ENCODE data around the gene ZNF385D.

Gene ZNF385D

DNA sequence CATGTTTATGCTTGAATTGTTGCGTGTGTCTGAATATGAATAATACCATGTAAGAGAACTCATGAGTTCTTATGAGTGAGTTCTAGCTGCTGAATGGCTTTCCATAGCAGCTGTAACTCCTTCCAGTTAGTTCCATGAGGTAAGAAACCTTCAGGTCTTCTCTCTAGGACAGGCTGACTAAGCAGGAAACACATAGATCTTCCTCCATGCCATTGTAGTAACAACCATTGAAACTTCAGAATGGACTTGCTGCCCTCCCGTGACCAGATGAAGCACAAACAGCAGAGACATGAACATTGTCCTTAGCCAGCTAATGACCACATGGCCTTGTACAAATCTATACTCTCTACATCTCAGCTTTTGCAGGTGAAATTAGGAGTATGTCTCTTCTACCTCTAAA is 200.0 kb downstream of the ZNF385D start:
- ChIA-PET CTCF (no interaction called here), POLR2A (no interaction called here)
- Histone ChIP-seq H3K4me1 (ENCODE audit: control extremely low read depth in 1 of 4, control insufficient read depth in 4 of 4, insufficient read depth in 4 of 4, low read length in 3 of 4) (no peaks in the 10 kb centered on the region), H3K27me3 (replicated peaks in 2 of 5; ENCODE audit: control insufficient read depth in 4 of 5, insufficient read depth in 5 of 5, low read length in 4 of 5) (no peaks in the 10 kb centered on the region), H3K4me3 (ENCODE audit: control insufficient read depth in 1 of 7, extremely low read depth in 1 of 7, insufficient read depth in 4 of 7, low read depth in 2 of 7, low read length in 6 of 7) (no peak overlapping the region), H3K9me3 (ENCODE audit: control extremely low read depth in 1 of 5, control insufficient read depth in 4 of 5, insufficient read depth in 2 of 5, low read depth in 1 of 5, low read length in 4 of 5) (peaks cover 0 to 1% (median 0%) of the 10 kb centered on the region in 5 experiments), H3K27ac (ENCODE audit: insufficient read depth in 1 of 2, low read depth in 1 of 2, low read length in 2 of 2, poor library complexity in 1 of 2, severe bottlenecking in 2 of 2) (no peak overlapping the region), H3K36me3 (ENCODE audit: control insufficient read depth in 4 of 4, insufficient read depth in 4 of 4, low read length in 3 of 4) (no peaks in the 10 kb centered on the region)
- 100% methylated on average over 2 of the region's 2 CpGs for WGBS (ENCODE audit: insufficient coverage)
- DNase-seq, result no peak

DNA sequence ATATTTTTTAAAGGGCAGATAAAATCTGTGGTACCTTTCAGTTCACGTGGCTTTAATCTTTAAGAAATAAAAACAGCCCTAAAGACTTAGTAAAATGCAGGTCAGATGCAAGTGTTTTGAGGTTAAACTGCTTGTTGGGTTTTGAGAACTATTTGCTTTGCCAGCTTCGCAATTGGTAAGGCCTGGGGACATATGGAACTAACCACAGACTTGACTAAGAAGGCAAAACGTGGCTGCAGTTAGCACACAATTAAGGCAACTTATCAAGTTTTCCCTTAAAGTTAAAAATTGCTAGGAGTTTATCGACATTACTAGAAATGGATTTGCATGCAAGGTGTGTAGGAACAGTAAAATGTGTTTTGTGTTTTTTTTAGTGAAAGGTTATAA is 206.9 kb downstream of the ZNF385D start:
- Histone ChIP-seq H3K4me3 (ENCODE audit: control insufficient read depth in 1 of 7, extremely low read depth in 1 of 7, insufficient read depth in 4 of 7, low read depth in 2 of 7, low read length in 6 of 7) (no peak overlapping the region), H3K9me3 (ENCODE audit: control extremely low read depth in 1 of 5, control insufficient read depth in 4 of 5, insufficient read depth in 2 of 5, low read depth in 1 of 5, low read length in 4 of 5) (peaks cover 0 to 1% (median 0%) of the 10 kb centered on the region in 5 experiments), H3K27me3 (replicated peaks in 2 of 5; ENCODE audit: control insufficient read depth in 4 of 5, insufficient read depth in 5 of 5, low read length in 4 of 5) (no peaks in the 10 kb centered on the region), H3K4me1 (ENCODE audit: control extremely low read depth in 1 of 4, control insufficient read depth in 4 of 4, insufficient read depth in 4 of 4, low read length in 3 of 4) (no peaks in the 10 kb centered on the region), H3K36me3 (ENCODE audit: control insufficient read depth in 4 of 4, insufficient read depth in 4 of 4, low read length in 3 of 4) (no peaks in the 10 kb centered on the region), H3K27ac (ENCODE audit: insufficient read depth in 1 of 2, low read depth in 1 of 2, low read length in 2 of 2, poor library complexity in 1 of 2, severe bottlenecking in 2 of 2) (no peak overlapping the region)
- ChIA-PET POLR2A (no interaction called here), CTCF (no interaction called here)
- 100% methylated on average over 3 of the region's 4 CpGs for WGBS (ENCODE audit: insufficient coverage)
- DNase-seq, result no peak

- no peak for DNase-seq
- Histone ChIP-seq H3K27ac (ENCODE audit: insufficient read depth in 1 of 2, low read depth in 1 of 2, low read length in 2 of 2, poor library complexity in 1 of 2, severe bottlenecking in 2 of 2) (no peak overlapping the region), H3K27me3 (replicated peaks in 2 of 5; ENCODE audit: control insufficient read depth in 4 of 5, insufficient read depth in 5 of 5, low read length in 4 of 5) (no peaks in the 10 kb centered on the region), H3K4me3 (ENCODE audit: control insufficient read depth in 1 of 7, extremely low read depth in 1 of 7, insufficient read depth in 4 of 7, low read depth in 2 of 7, low read length in 6 of 7) (no peak overlapping the region), H3K36me3 (ENCODE audit: control insufficient read depth in 4 of 4, insufficient read depth in 4 of 4, low read length in 3 of 4) (no peaks in the 10 kb centered on the region), H3K9me3 (ENCODE audit: control extremely low read depth in 1 of 5, control insufficient read depth in 4 of 5, insufficient read depth in 2 of 5, low read depth in 1 of 5, low read length in 4 of 5) (no peaks in the 10 kb centered on the region), H3K4me1 (ENCODE audit: control extremely low read depth in 1 of 4, control insufficient read depth in 4 of 4, insufficient read depth in 4 of 4, low read length in 3 of 4) (no peaks in the 10 kb centered on the region)
- 92% methylated on average over 13 of the region's 15 CpGs for WGBS (ENCODE audit: insufficient coverage)
- CTCF ChIA-PET, result no interaction called here
- POLR2A ChIA-PET, result no interaction called here
Observed at GRCh38 chr3:21543380-21544075, 207.5 kb downstream of the ZNF385D start.

- CTCF ChIA-PET, result no interaction called here
- no peak overlapping the region for H3K27ac ChIP-seq (ENCODE audit: insufficient read depth in 1 of 2, low read depth in 1 of 2, low read length in 2 of 2, poor library complexity in 1 of 2, severe bottlenecking in 2 of 2)
- H3K27me3 ChIP-seq (replicated peaks in 2 of 5; ENCODE audit: control insufficient read depth in 4 of 5, insufficient read depth in 5 of 5, low read length in 4 of 5), result no peaks in the 10 kb centered on the region
- H3K36me3 ChIP-seq (ENCODE audit: control insufficient read depth in 4 of 4, insufficient read depth in 4 of 4, low read length in 3 of 4), result no peaks in the 10 kb centered on the region
- DNase-seq, result no peak
- H3K9me3 ChIP-seq (ENCODE audit: control extremely low read depth in 1 of 5, control insufficient read depth in 4 of 5, insufficient read depth in 2 of 5, low read depth in 1 of 5, low read length in 4 of 5), result no peaks in the 10 kb centered on the region
- H3K4me3 ChIP-seq (ENCODE audit: control insufficient read depth in 1 of 7, extremely low read depth in 1 of 7, insufficient read depth in 4 of 7, low read depth in 2 of 7, low read length in 6 of 7), result no peak overlapping the region
- no peaks in the 10 kb centered on the region for H3K4me1 ChIP-seq (ENCODE audit: control extremely low read depth in 1 of 4, control insufficient read depth in 4 of 4, insufficient read depth in 4 of 4, low read length in 3 of 4)
- 90% methylated on average over 16 of the region's 29 CpGs for WGBS (ENCODE audit: insufficient coverage)
- POLR2A ChIA-PET, result no interaction called here
Observed at GRCh38 chr3:21542656-21543379, 208.2 kb downstream of the ZNF385D start.

- Histone ChIP-seq H3K4me3 (ENCODE audit: control insufficient read depth in 1 of 7, extremely low read depth in 1 of 7, insufficient read depth in 4 of 7, low read depth in 2 of 7, low read length in 6 of 7) (no peak overlapping the region), H3K4me1 (ENCODE audit: control extremely low read depth in 1 of 4, control insufficient read depth in 4 of 4, insufficient read depth in 4 of 4, low read length in 3 of 4) (no peaks in the 10 kb centered on the region), H3K36me3 (ENCODE audit: control insufficient read depth in 4 of 4, insufficient read depth in 4 of 4, low read length in 3 of 4) (no peaks in the 10 kb centered on the region), H3K9me3 (ENCODE audit: control extremely low read depth in 1 of 5, control insufficient read depth in 4 of 5, insufficient read depth in 2 of 5, low read depth in 1 of 5, low read length in 4 of 5) (peaks cover 0 to 1% (median 0%) of the 10 kb centered on the region in 5 experiments), H3K27me3 (replicated peaks in 2 of 5; ENCODE audit: control insufficient read depth in 4 of 5, insufficient read depth in 5 of 5, low read length in 4 of 5) (no peaks in the 10 kb centered on the region), H3K27ac (ENCODE audit: insufficient read depth in 1 of 2, low read depth in 1 of 2, low read length in 2 of 2, poor library complexity in 1 of 2, severe bottlenecking in 2 of 2) (no peak overlapping the region)
- ChIA-PET POLR2A (no interaction called here), CTCF (no interaction called here)
- 100% methylated on average over 4 of the region's 6 CpGs for WGBS (ENCODE audit: insufficient coverage)
- no peak for DNase-seq
Observed at GRCh38 chr3:21540265-21540664, 210.7 kb downstream of the ZNF385D start.

- ChIA-PET CTCF (no interaction called here), POLR2A (interaction anchor here (0.6 kb wide), 1 partner anchor 285 kb away, joined by 3 read pairs; no protein-coding TSS in a partner anchor)
- Histone ChIP-seq H3K4me1 (ENCODE audit: control extremely low read depth in 1 of 4, control insufficient read depth in 4 of 4, insufficient read depth in 4 of 4, low read length in 3 of 4) (no peaks in the 10 kb centered on the region), H3K27me3 (replicated peaks in 2 of 5; ENCODE audit: control insufficient read depth in 4 of 5, insufficient read depth in 5 of 5, low read length in 4 of 5) (no peaks in the 10 kb centered on the region), H3K4me3 (ENCODE audit: control insufficient read depth in 1 of 7, extremely low read depth in 1 of 7, insufficient read depth in 4 of 7, low read depth in 2 of 7, low read length in 6 of 7) (no peak overlapping the region), H3K36me3 (ENCODE audit: control insufficient read depth in 4 of 4, insufficient read depth in 4 of 4, low read length in 3 of 4) (no peaks in the 10 kb centered on the region), H3K27ac (ENCODE audit: insufficient read depth in 1 of 2, low read depth in 1 of 2, low read length in 2 of 2, poor library complexity in 1 of 2, severe bottlenecking in 2 of 2) (no peak overlapping the region), H3K9me3 (ENCODE audit: control extremely low read depth in 1 of 5, control insufficient read depth in 4 of 5, insufficient read depth in 2 of 5, low read depth in 1 of 5, low read length in 4 of 5) (peaks cover 0 to 1% (median 0%) of the 10 kb centered on the region in 5 experiments)
- DNase-seq, result no peak
- 100% methylated on average over 2 of the region's 3 CpGs for WGBS (ENCODE audit: insufficient coverage)
Observed at GRCh38 chr3:21534462-21534861, 216.5 kb downstream of the ZNF385D start.

DNA sequence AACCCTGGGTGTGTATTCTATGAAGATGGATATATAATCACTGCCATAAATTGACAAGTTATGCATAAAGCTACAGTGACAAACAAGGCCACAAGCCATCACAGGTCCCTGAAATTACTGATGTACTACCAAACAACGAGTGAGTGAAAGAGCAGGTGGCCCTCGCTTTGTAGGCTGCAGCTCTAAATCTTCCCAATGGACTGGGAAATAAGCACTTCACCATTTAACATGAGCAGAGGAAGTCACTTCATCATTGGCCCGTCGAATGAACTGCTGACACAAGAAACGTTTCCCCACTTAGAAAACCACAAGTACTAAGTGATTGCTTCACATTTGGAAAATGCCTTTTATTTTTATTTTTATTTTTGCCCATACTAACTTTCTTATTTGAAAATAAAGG is 218.0 kb downstream of the ZNF385D start:
- H3K4me3 ChIP-seq (ENCODE audit: control insufficient read depth in 1 of 7, extremely low read depth in 1 of 7, insufficient read depth in 4 of 7, low read depth in 2 of 7, low read length in 6 of 7), result no peak overlapping the region
- WGBS (ENCODE audit: insufficient coverage), result 37% methylated on average over 3 of the region's 5 CpGs
- CTCF ChIA-PET, result no interaction called here

More for the DNA sequence above, 218.0 kb downstream of the ZNF385D start:
- Histone ChIP-seq H3K4me1 (ENCODE audit: control extremely low read depth in 1 of 4, control insufficient read depth in 4 of 4, insufficient read depth in 4 of 4, low read length in 3 of 4) (no peaks in the 10 kb centered on the region), H3K36me3 (ENCODE audit: control insufficient read depth in 4 of 4, insufficient read depth in 4 of 4, low read length in 3 of 4) (no peaks in the 10 kb centered on the region), H3K27ac (ENCODE audit: insufficient read depth in 1 of 2, low read depth in 1 of 2, low read length in 2 of 2, poor library complexity in 1 of 2, severe bottlenecking in 2 of 2) (no peak overlapping the region), H3K9me3 (ENCODE audit: control extremely low read depth in 1 of 5, control insufficient read depth in 4 of 5, insufficient read depth in 2 of 5, low read depth in 1 of 5, low read length in 4 of 5) (peaks cover 0 to 1% (median 0%) of the 10 kb centered on the region in 5 experiments), H3K27me3 (replicated peaks in 2 of 5; ENCODE audit: control insufficient read depth in 4 of 5, insufficient read depth in 5 of 5, low read length in 4 of 5) (no peaks in the 10 kb centered on the region)
- POLR2A ChIA-PET, result no interaction called here
- peak in 1 of 3 donors; percentile 3 for DNase-seq

All from common myeloid progenitor, CD34-positive (primary cell).